ENCODE results near the gene KAT14. TPM values are rescaled to one million over a fixed set of nuclear protein-coding genes. Genes with fewer than 3 reads are reported as not detected.
"Not testable (repeated sequence)": the region's sequence is repeated elsewhere in the genome, so short reads cannot be mapped to it uniquely, and the experiment has no call there.

Gene KAT14
- total RNA-seq, 1 experiment from 2014 or later: 24.1 TPM

DNA sequence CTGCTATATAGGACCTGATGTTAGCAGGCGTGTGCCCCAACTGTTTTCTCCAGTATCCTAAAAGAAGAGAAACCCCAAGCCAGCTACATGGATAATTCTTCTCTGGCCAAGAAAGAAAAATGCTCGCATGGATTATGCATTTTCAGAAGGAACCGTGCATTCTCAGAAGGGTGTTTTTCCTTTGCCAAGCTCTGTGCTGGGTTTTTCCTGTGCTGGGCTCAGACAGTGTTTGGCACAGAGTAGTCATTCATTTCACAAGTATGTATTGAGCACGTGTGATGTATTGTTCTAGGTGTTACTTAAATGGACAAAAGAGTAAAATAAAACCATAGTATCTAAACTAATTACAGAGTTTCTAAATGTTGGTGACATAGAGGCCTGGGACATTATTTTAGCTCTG is 88.0 kb downstream of the KAT14 start:
- peaks cover 3% of the 10 kb centered on the region; the same call in 1 of the 2 replicates for H3K9me3 Mint-ChIP-seq
- peaks cover 15% of the 10 kb centered on the region for H3K4me1 Mint-ChIP-seq
- DNase-seq (ENCODE audit: low spot score): no peak
- no peak for ATAC-seq
- no peak overlapping the region for H3K27ac Mint-ChIP-seq
- no peak for TF ChIP-seq ESRRA (CRISPR knock-in tag; IDR thresholded peaks at IDR 0.05; ENCODE audit: borderline replicate concordance)
- TF ChIP-seq JAZF1 (CRISPR knock-in tag; IDR thresholded peaks at IDR 0.05): no peak
- no peak for TF ChIP-seq JUN (CRISPR knock-in tag; IDR thresholded peaks at IDR 0.05)
- no peak for TF ChIP-seq TP53 (CRISPR knock-in tag; IDR thresholded peaks at IDR 0.05)
- no peak for TF ChIP-seq FOXP1 (CRISPR knock-in tag; IDR thresholded peaks at IDR 0.05; ENCODE audit: borderline replicate concordance)
- TF ChIP-seq, protein P1, sequence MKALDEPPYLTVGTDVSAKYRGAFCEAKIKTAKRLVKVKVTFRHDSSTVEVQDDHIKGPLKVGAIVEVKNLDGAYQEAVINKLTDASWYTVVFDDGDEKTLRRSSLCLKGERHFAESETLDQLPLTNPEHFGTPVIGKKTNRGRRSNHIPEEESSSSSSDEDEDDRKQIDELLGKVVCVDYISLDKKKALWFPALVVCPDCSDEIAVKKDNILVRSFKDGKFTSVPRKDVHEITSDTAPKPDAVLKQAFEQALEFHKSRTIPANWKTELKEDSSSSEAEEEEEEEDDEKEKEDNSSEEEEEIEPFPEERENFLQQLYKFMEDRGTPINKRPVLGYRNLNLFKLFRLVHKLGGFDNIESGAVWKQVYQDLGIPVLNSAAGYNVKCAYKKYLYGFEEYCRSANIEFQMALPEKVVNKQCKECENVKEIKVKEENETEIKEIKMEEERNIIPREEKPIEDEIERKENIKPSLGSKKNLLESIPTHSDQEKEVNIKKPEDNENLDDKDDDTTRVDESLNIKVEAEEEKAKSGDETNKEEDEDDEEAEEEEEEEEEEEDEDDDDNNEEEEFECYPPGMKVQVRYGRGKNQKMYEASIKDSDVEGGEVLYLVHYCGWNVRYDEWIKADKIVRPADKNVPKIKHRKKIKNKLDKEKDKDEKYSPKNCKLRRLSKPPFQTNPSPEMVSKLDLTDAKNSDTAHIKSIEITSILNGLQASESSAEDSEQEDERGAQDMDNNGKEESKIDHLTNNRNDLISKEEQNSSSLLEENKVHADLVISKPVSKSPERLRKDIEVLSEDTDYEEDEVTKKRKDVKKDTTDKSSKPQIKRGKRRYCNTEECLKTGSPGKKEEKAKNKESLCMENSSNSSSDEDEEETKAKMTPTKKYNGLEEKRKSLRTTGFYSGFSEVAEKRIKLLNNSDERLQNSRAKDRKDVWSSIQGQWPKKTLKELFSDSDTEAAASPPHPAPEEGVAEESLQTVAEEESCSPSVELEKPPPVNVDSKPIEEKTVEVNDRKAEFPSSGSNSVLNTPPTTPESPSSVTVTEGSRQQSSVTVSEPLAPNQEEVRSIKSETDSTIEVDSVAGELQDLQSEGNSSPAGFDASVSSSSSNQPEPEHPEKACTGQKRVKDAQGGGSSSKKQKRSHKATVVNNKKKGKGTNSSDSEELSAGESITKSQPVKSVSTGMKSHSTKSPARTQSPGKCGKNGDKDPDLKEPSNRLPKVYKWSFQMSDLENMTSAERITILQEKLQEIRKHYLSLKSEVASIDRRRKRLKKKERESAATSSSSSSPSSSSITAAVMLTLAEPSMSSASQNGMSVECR (CRISPR knock-in tag; IDR thresholded peaks at IDR 0.05; ENCODE audit: borderline replicate concordance): no peak
- ChIA-PET POLR2A (no interaction called here), CTCF (interaction anchor here (0.6 to 1.4 kb wide), 4 partner anchors 28 to 50 kb away, joined by 3 to 4 read pairs (median 4); no protein-coding TSS in a partner anchor)
- no peaks in the 10 kb centered on the region for H3K27me3 Mint-ChIP-seq (ENCODE audit: low read depth)
- no peaks in the 10 kb centered on the region for H3K36me3 Mint-ChIP-seq
- no peak overlapping the region for H3K4me3 Mint-ChIP-seq

DNA sequence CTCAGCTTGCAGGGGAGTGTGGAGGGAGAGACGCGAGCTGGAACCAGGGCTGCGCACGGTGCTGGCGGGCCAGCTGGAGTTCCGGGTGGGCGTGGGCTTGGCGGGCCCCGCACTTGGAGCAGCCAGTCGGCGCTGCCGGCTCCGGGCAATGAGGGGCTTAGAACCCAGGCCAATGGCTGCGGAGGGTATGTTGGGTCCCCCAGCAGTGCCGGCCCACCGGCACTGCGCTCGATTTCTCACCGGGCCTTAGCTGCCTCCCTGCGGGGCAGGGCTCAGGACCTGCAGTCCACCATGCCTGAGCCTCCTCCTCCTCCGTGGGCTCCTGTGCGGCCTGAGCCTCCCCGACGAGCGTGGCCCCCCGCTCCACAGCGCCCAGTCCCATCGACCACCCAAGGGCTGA is 89.1 kb downstream of the KAT14 start:
- H3K36me3 Mint-ChIP-seq; H3K9me3 Mint-ChIP-seq; POLR2A ChIA-PET; H3K27ac Mint-ChIP-seq; H3K4me3 Mint-ChIP-seq; DNase-seq (ENCODE audit: low spot score); ATAC-seq; H3K27me3 Mint-ChIP-seq (ENCODE audit: low read depth): not testable (repeated sequence)
- H3K4me1 Mint-ChIP-seq: peaks cover 15% of the 10 kb centered on the region
- CTCF ChIA-PET: interaction anchor here (1.2 kb wide), 1 partner anchor 49 kb away, joined by 3 read pairs; no protein-coding TSS in a partner anchor

DNA sequence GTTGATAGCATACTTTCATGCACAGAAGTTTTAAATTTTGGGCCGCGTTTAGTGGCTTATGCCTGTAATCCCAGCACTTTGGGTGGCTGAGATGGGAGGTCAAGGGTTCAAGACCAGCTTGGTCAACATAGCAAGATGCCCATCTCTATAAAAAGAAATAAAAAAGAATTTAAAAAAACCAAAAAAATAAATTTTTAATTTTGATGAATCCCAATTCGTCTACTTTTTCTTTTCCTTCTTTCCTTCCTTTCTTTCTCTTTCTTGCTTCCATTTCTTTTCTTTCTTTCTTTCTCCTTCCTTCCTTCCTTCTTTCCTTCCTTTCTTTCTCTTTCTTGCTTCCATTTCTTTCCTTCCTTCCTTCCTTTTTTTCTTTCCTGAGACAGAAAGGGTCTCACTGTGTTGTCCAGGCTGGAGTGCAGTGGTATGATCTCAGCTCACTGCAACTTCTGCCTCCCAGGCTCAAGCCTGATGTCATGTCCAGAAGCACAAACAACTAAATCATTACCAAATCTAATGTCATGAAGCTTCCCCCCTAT is 95.8 kb downstream of the KAT14 start:
- CTCF ChIA-PET: no interaction called here
- Mint-ChIP-seq H3K4me3 (no peak overlapping the region), H3K9me3 (no peaks in the 10 kb centered on the region)
- TF ChIP-seq JAZF1 (CRISPR knock-in tag; IDR thresholded peaks at IDR 0.05): no peak
- TF ChIP-seq GABPB1 (CRISPR knock-in tag; IDR thresholded peaks at IDR 0.05): no peak
- TF ChIP-seq PRRX2 (CRISPR knock-in tag; IDR thresholded peaks at IDR 0.05): no peak
- TF ChIP-seq, protein P2, sequence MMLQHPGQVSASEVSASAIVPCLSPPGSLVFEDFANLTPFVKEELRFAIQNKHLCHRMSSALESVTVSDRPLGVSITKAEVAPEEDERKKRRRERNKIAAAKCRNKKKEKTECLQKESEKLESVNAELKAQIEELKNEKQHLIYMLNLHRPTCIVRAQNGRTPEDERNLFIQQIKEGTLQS (CRISPR knock-in tag; conservative IDR thresholded peaks at IDR 0.05): no peak
- TF ChIP-seq GRHL2 (CRISPR knock-in tag; IDR thresholded peaks at IDR 0.05; ENCODE audit: insufficient replicate concordance, severe bottlenecking): no peak
- no peak for TF ChIP-seq SP1 (CRISPR knock-in tag; conservative IDR thresholded peaks at IDR 0.05)
- TF ChIP-seq IRF2 (CRISPR knock-in tag; IDR thresholded peaks at IDR 0.05; ENCODE audit: borderline replicate concordance, low read depth): no peak
- no peak for TF ChIP-seq TP53 (CRISPR knock-in tag; IDR thresholded peaks at IDR 0.05)
- no peak for TF ChIP-seq FOXP1 (CRISPR knock-in tag; IDR thresholded peaks at IDR 0.05; ENCODE audit: borderline replicate concordance)
- TF ChIP-seq, protein P3, sequence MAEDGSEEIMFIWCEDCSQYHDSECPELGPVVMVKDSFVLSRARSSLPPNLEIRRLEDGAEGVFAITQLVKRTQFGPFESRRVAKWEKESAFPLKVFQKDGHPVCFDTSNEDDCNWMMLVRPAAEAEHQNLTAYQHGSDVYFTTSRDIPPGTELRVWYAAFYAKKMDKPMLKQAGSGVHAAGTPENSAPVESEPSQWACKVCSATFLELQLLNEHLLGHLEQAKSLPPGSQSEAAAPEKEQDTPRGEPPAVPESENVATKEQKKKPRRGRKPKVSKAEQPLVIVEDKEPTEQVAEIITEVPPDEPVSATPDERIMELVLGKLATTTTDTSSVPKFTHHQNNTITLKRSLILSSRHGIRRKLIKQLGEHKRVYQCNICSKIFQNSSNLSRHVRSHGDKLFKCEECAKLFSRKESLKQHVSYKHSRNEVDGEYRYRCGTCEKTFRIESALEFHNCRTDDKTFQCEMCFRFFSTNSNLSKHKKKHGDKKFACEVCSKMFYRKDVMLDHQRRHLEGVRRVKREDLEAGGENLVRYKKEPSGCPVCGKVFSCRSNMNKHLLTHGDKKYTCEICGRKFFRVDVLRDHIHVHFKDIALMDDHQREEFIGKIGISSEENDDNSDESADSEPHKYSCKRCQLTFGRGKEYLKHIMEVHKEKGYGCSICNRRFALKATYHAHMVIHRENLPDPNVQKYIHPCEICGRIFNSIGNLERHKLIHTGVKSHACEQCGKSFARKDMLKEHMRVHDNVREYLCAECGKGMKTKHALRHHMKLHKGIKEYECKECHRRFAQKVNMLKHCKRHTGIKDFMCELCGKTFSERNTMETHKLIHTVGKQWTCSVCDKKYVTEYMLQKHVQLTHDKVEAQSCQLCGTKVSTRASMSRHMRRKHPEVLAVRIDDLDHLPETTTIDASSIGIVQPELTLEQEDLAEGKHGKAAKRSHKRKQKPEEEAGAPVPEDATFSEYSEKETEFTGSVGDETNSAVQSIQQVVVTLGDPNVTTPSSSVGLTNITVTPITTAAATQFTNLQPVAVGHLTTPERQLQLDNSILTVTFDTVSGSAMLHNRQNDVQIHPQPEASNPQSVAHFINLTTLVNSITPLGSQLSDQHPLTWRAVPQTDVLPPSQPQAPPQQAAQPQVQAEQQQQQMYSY (CRISPR knock-in tag; IDR thresholded peaks at IDR 0.05): no peak
- TF ChIP-seq ZNF121 (CRISPR knock-in tag; IDR thresholded peaks at IDR 0.05): no peak
- TF ChIP-seq, protein P4, sequence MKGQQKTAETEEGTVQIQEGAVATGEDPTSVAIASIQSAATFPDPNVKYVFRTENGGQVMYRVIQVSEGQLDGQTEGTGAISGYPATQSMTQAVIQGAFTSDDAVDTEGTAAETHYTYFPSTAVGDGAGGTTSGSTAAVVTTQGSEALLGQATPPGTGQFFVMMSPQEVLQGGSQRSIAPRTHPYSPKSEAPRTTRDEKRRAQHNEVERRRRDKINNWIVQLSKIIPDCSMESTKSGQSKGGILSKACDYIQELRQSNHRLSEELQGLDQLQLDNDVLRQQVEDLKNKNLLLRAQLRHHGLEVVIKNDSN (CRISPR knock-in tag; IDR thresholded peaks at IDR 0.05): no peak
- TF ChIP-seq TEAD4 (CRISPR knock-in tag; IDR thresholded peaks at IDR 0.05): no peak
- TF ChIP-seq, protein P5, sequence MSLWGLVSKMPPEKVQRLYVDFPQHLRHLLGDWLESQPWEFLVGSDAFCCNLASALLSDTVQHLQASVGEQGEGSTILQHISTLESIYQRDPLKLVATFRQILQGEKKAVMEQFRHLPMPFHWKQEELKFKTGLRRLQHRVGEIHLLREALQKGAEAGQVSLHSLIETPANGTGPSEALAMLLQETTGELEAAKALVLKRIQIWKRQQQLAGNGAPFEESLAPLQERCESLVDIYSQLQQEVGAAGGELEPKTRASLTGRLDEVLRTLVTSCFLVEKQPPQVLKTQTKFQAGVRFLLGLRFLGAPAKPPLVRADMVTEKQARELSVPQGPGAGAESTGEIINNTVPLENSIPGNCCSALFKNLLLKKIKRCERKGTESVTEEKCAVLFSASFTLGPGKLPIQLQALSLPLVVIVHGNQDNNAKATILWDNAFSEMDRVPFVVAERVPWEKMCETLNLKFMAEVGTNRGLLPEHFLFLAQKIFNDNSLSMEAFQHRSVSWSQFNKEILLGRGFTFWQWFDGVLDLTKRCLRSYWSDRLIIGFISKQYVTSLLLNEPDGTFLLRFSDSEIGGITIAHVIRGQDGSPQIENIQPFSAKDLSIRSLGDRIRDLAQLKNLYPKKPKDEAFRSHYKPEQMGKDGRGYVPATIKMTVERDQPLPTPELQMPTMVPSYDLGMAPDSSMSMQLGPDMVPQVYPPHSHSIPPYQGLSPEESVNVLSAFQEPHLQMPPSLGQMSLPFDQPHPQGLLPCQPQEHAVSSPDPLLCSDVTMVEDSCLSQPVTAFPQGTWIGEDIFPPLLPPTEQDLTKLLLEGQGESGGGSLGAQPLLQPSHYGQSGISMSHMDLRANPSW (CRISPR knock-in tag; conservative IDR thresholded peaks at IDR 0.05; ENCODE audit: low read depth): no peak
- no peak for TF ChIP-seq MXD4 (CRISPR knock-in tag; IDR thresholded peaks at IDR 0.05; ENCODE audit: borderline replicate concordance)

More for the DNA sequence above, 95.8 kb downstream of the KAT14 start:
- POLR2A ChIA-PET: no interaction called here
- H3K36me3 Mint-ChIP-seq: no peaks in the 10 kb centered on the region
- H3K27ac Mint-ChIP-seq: no peak overlapping the region
- no peak for DNase-seq (ENCODE audit: low spot score)
- peaks cover 3% of the 10 kb centered on the region; the same call in 1 of the 2 replicates for H3K27me3 Mint-ChIP-seq (ENCODE audit: low read depth)
- peaks cover 3% of the 10 kb centered on the region; the same call in 1 of the 2 replicates for H3K4me1 Mint-ChIP-seq
- no peak for ATAC-seq
